IMR-90 (cell line): ENCODE measurements around the gene ARHGEF9. TPM values are rescaled to one million over a fixed set of nuclear protein-coding genes. Genes with fewer than 3 reads are reported as not detected.

ENCODE experiments used
- ATAC-seq: fragments of 200-7000 bp; cut with Tn5 transposase; 2 replicates; pipeline ENCODE4 v1.9.1; 2020; ENCODE audit warnings: low read depth, mild to moderate bottlenecking, moderate library complexity
- BruUV-seq: library from RNA; stranded (reverse); fragments of 400-500 nt; replicated peaks from 2 replicates; lab custom pipeline; 2021; lab: Mats Ljungman, UMichigan
- CTCF ChIA-PET: fragments of 300-600 bp; formaldehyde crosslinking; extraction: SDS; loops from one replicate; lab custom pipeline; 2021; ENCODE audit warnings: antibody characterized with exemption; lab: Yijun Ruan, JAX
- POLR2A ChIA-PET: fragments of 300-600 bp; sonication (Branson Sonifier 250); formaldehyde crosslinking; loops from one replicate; lab custom pipeline; 2022; ENCODE audit warnings: antibody characterized with exemption; ENCODE audit not compliant: unreplicated experiment; lab: Charles Lee
- DNase-seq: peaks from one replicate; pipeline ENCODE4 v3.0.0; 2013
- H2AFZ ChIP-seq: replicated peaks from 2 replicates; pipeline ENCODE3; 2013; ENCODE audit warnings: low read length, mild to moderate bottlenecking; ENCODE audit not compliant: poor library complexity
- H2AK5ac ChIP-seq: 2 replicates; pipeline ENCODE4 v1.6.1; 2013; ENCODE audit warnings: low read depth, low read length, inconsistent platforms
- H2AK9ac ChIP-seq: replicated peaks from 2 replicates; pipeline ENCODE3; 2013; ENCODE audit warnings: mild to moderate bottlenecking, low read depth, low read length, moderate library complexity; ENCODE audit not compliant: poor library complexity
- H2BK120ac ChIP-seq: 2 replicates; pipeline ENCODE4 v1.6.1; 2013; ENCODE audit warnings: low read depth, low read length, inconsistent platforms
- H2BK15ac ChIP-seq: 3 replicates; pipeline ENCODE4 v1.6.1; 2013; ENCODE audit warnings: low read depth, low read length, inconsistent platforms
- H2BK20ac ChIP-seq: 2 replicates; pipeline ENCODE4 v1.6.1; 2013; ENCODE audit warnings: low read depth, mild to moderate bottlenecking, inconsistent platforms, low read length, moderate library complexity
- H2BK5ac ChIP-seq: 2 replicates; pipeline ENCODE4 v1.6.1; 2013; ENCODE audit warnings: mild to moderate bottlenecking, low read depth, low read length, inconsistent platforms; ENCODE audit not compliant: poor library complexity, severe bottlenecking
- H3K14ac ChIP-seq: replicated peaks from 2 replicates; pipeline ENCODE4 v1.6.1; 2013; ENCODE audit warnings: low read depth, low read length, inconsistent platforms
- H3K18ac ChIP-seq: 2 replicates; pipeline ENCODE4 v1.6.1; 2013; ENCODE audit warnings: low read depth, low read length, control low read depth
- H3K23ac ChIP-seq: 2 replicates; pipeline ENCODE4 v1.6.1; 2013; ENCODE audit warnings: low read depth, low read length, inconsistent platforms
- H3K27ac ChIP-seq: 2 replicates; pipeline ENCODE4 v1.5.1; 2013; ENCODE audit warnings: mild to moderate bottlenecking, control low read depth, low read length; ENCODE audit not compliant: insufficient read depth
- H3K27me3 ChIP-seq: 2 replicates; pipeline ENCODE4 v1.6.1; 2013; ENCODE audit warnings: low read length; ENCODE audit not compliant: control insufficient read depth, insufficient read depth
- H3K36me3 ChIP-seq: 2 replicates; pipeline ENCODE4 v1.6.1; 2013; ENCODE audit warnings: low read length, mixed read lengths; ENCODE audit not compliant: control insufficient read depth, insufficient read depth
- H3K4ac ChIP-seq: 2 replicates; pipeline ENCODE4 v1.6.1; 2013; ENCODE audit warnings: low read depth, low read length, inconsistent platforms
- H3K4me1 ChIP-seq: 2 replicates; pipeline ENCODE4 v1.6.1; 2013; ENCODE audit warnings: low read length, mixed read lengths; ENCODE audit not compliant: control insufficient read depth, insufficient read depth
- H3K4me2 ChIP-seq: 2 replicates; pipeline ENCODE4 v1.6.1; 2013; ENCODE audit warnings: low read depth, mild to moderate bottlenecking, control low read depth, low read length, moderate library complexity
- H3K4me3 ChIP-seq: 2 replicates; pipeline ENCODE4 v1.5.1; 2013; ENCODE audit warnings: low read depth, mild to moderate bottlenecking, control low read depth, low read length, moderate library complexity; ENCODE audit not compliant: insufficient read depth
- H3K56ac ChIP-seq: 2 replicates; pipeline ENCODE4 v1.6.1; 2013; ENCODE audit warnings: low read length, inconsistent platforms; ENCODE audit not compliant: insufficient read depth; ENCODE audit errors: extremely low read depth
- H3K79me1 ChIP-seq, 2 experiments: 2 replicates each; pipeline ENCODE4 v1.6.1; 2013; ENCODE audit warnings: low read length in 2 of 2, inconsistent platforms in 1 of 2, low read depth in 1 of 2
- H3K9ac ChIP-seq: 2 replicates; pipeline ENCODE4 v1.6.1; 2013; ENCODE audit warnings: low read depth, low read length, control low read depth
- H3K9me1 ChIP-seq: 2 replicates; pipeline ENCODE4 v1.6.1; 2013; ENCODE audit warnings: low read length, inconsistent platforms; ENCODE audit not compliant: insufficient read depth
- H3K9me3 ChIP-seq: 2 replicates; pipeline ENCODE4 v1.6.1; 2013; ENCODE audit warnings: low read length; ENCODE audit not compliant: control insufficient read depth, insufficient read depth
- H4K20me1 ChIP-seq: 2 replicates; pipeline ENCODE4 v1.6.1; 2013; ENCODE audit warnings: low read length, inconsistent platforms; ENCODE audit not compliant: insufficient read depth
- H4K5ac ChIP-seq: 2 replicates; pipeline ENCODE4 v1.6.1; 2013; ENCODE audit warnings: mild to moderate bottlenecking, low read depth, low read length, control low read depth
- H4K8ac ChIP-seq, 2 experiments: 2 replicates each; pipeline ENCODE4 v1.6.1; 2013; ENCODE audit warnings: low read depth in 2 of 2, low read length in 2 of 2, control low read depth in 1 of 2, inconsistent platforms in 1 of 2
- H4K91ac ChIP-seq: 2 replicates; pipeline ENCODE4 v1.6.1; 2013; ENCODE audit warnings: low read depth, low read length, inconsistent platforms; ENCODE audit not compliant: insufficient read depth
- CHD1 ChIP-seq: IDR thresholded peaks from 2 replicates; pipeline ENCODE4 v1.6.1; 2012; ENCODE audit warnings: low read depth, low read length, improper control_type of control experiment
- ELK1 ChIP-seq: fragments of 150-350 bp; IDR thresholded peaks from 2 replicates; pipeline ENCODE4 v1.6.1; 2016; ENCODE audit warnings: low read depth, mild to moderate bottlenecking, low read length, moderate library complexity, borderline replicate concordance
- FOS ChIP-seq: fragments of 150-350 bp; IDR thresholded peaks from 2 replicates; pipeline ENCODE4 v1.6.1; 2016; ENCODE audit warnings: low read depth, low read length
- MAZ ChIP-seq: IDR thresholded peaks from 2 replicates; pipeline ENCODE4 v1.6.1; 2012; ENCODE audit warnings: low read depth, mild to moderate bottlenecking, low read length, improper control_type of control experiment, moderate library complexity, borderline replicate concordance
- RAD21 ChIP-seq: IDR thresholded peaks from 2 replicates; pipeline ENCODE4 v1.6.1; 2012; ENCODE audit warnings: low read length, improper control_type of control experiment
- RCOR1 ChIP-seq: IDR thresholded peaks from 2 replicates; pipeline ENCODE4 v1.6.1; 2012; ENCODE audit warnings: mild to moderate bottlenecking, low read length, improper control_type of control experiment; ENCODE audit not compliant: insufficient replicate concordance
- SMC3 ChIP-seq: fragments of 150-350 bp; IDR thresholded peaks from 2 replicates; pipeline ENCODE4 v1.6.1; 2016; ENCODE audit warnings: low read depth, mild to moderate bottlenecking, antibody characterized with exemption, low read length, moderate library complexity
- WGBS, 2 experiments: methylation state at CpG; one replicate each; pipeline versions ENCODE4 v1.1.5 to v1.1.7; 2013; ENCODE audit warnings: missing lambda C conversion rate in 2 of 2; ENCODE audit not compliant: insufficient read length in 1 of 2; ENCODE audit errors: extremely low coverage in 2 of 2; 5-methylcytosine and 5-hydroxymethylcytosine counted together
- dilution Hi-C: fragments of 300-500 bp; cut with HindIII; formaldehyde crosslinking; loops from one replicate; pipeline ENCODE4 v1.14.3; 2018; ENCODE audit warnings: low sequenced_read_pairs; ENCODE audit not compliant: unreplicated experiment
- in situ Hi-C: fragments of 300-500 bp; cut with MboI; formaldehyde crosslinking; loops from 3 replicates; pipeline ENCODE4 v1.14.3; 2019; ENCODE audit warnings: low sequenced_read_pairs, inconsistent platforms, mixed read lengths
- intact Hi-C: fragments of 100-400 bp; cut with micrococcal nuclease; formaldehyde crosslinking; loops from 2 replicates; pipeline ENCODE4 v1.10.0; 2022
- polyA plus RNA-seq, 3 experiments: library from polyadenylated mRNA; depleted of rRNA; stranded (reverse); fragments of >200 nt; gene quantifications; 2 replicates each; pipeline ENCODE4 v1.2.3, GENCODE V29; 2012; ENCODE audit warnings: low replicate concordance in 1 of 3
- total RNA-seq: library from RNA; depleted of rRNA; stranded (reverse); fragments of >200 nt; gene quantifications from 2 replicates; pipeline ENCODE4 v1.2.3, GENCODE V29; 2012

ARHGEF9 gene
- total and polyA plus RNA-seq, 2 of the 4 experiments (the other 2 are of a cell fraction): 7.1 to 11.8 TPM

GRCh38 chrX:63810746-63811145 lies 25.7 kb upstream of the ARHGEF9 start:
- no peak overlapping the region for H3K27ac ChIP-seq
- POLR2A ChIA-PET: no interaction called here
- in situ Hi-C loops: no loop called here

More at GRCh38 chrX:63810746-63811145, 25.7 kb upstream of the ARHGEF9 start:
- no peak overlapping the region for H2BK120ac ChIP-seq
- no peaks in the 10 kb centered on the region for H3K36me3 ChIP-seq
- no peak overlapping the region for H3K4ac ChIP-seq
- CTCF ChIA-PET: no interaction called here
- H4K5ac ChIP-seq: no peak overlapping the region
- no peak overlapping the region for H4K8ac ChIP-seq
- no peak overlapping the region for H2AK9ac ChIP-seq
- no peaks in the 10 kb centered on the region for H4K20me1 ChIP-seq
- no peak overlapping the region for H3K56ac ChIP-seq
- H3K4me3 ChIP-seq: no peak overlapping the region
- H2AFZ ChIP-seq: no peak overlapping the region
- DNase-seq: no peak
- dilution Hi-C loops: no loop called here
- no peaks in the 10 kb centered on the region for H3K27me3 ChIP-seq
- H3K9ac ChIP-seq: no peak overlapping the region
- H2AK5ac ChIP-seq: no peak overlapping the region
- no peaks in the 10 kb centered on the region for H3K9me3 ChIP-seq
- TF ChIP-seq MAZ (no peak), RCOR1 (no peak), FOS (no peak), RAD21 (no peak), CHD1 (no peak), ELK1 (no peak), SMC3 (no peak)
- no peak overlapping the region for H2BK20ac ChIP-seq
- H3K18ac ChIP-seq: no peak overlapping the region
- no peaks in the 10 kb centered on the region for H3K4me1 ChIP-seq
- no peak overlapping the region for H2BK5ac ChIP-seq
- intact Hi-C loops: no loop called here
- no peak overlapping the region for H3K14ac ChIP-seq
- WGBS, 2 experiments: 63% methylated on average over 1 of the region's 2 CpGs; no CpG with 5 or more reads in 1 of the 2 experiments
- no peak overlapping the region for H3K4me2 ChIP-seq
- H3K23ac ChIP-seq: no peak overlapping the region
- H4K91ac ChIP-seq: no peak overlapping the region
- BruUV-seq: no TSS peak
- no peaks in the 10 kb centered on the region for H3K79me1 ChIP-seq
- H2BK15ac ChIP-seq: no peak overlapping the region
- no peak for ATAC-seq
- H3K9me1 ChIP-seq: no peaks in the 10 kb centered on the region
